Spleen (tissue), 11 donors: Measurements from ENCODE around the gene SLC25A53. TPM values are rescaled to one million over a fixed set of nuclear protein-coding genes. Genes with fewer than 3 reads are reported as not detected.

Source experiments
- DNase-seq: peaks from one replicate; pipeline ENCODE4 v3.0.0-alpha.2; 2020
- H3K27ac ChIP-seq, 8 donors: fragments of 200-600 bp; sonication (generic) in 7 of 8; 1 replicate in 4 of 8; 2 replicates in 4 of 8; pipeline versions ENCODE4 v1.5.0 to v1.8.0; 2016 to 2021; ENCODE audit warnings: inconsistent platforms in 4 of 8, mild to moderate bottlenecking in 4 of 8, moderate library complexity in 1 of 8
- H3K27me3 ChIP-seq, 7 donors: fragments of 200-600 bp; sonication (generic) in 6 of 7; replicated peaks in 1 of 7; 1 replicate in 4 of 7; 2 replicates in 3 of 7; pipeline versions ENCODE4 v1.5.0 to v1.8.0; 2016 to 2021; ENCODE audit warnings: inconsistent platforms in 3 of 7, mild to moderate bottlenecking in 1 of 7
- H3K36me3 ChIP-seq, 6 donors: fragments of 200-600 bp; sonication (generic) in 5 of 6; 1 replicate in 4 of 6; 2 replicates in 2 of 6; pipeline versions ENCODE4 v1.5.0 to v1.8.0; 2016 to 2021; ENCODE audit warnings: inconsistent platforms in 2 of 6
- H3K4me1 ChIP-seq, 6 donors: fragments of 200-600 bp; sonication (generic) in 5 of 6; 1 replicate in 3 of 6; 2 replicates in 3 of 6; pipeline versions ENCODE4 v1.5.0 to v1.8.0; 2016 to 2021; ENCODE audit warnings: inconsistent platforms in 3 of 6
- H3K4me3 ChIP-seq, 8 donors: fragments of 200-600 bp; sonication (generic) in 7 of 8; 1 replicate in 4 of 8; 2 replicates in 4 of 8; pipeline versions ENCODE4 v1.5.0 to v1.8.0; 2016 to 2021; ENCODE audit warnings: inconsistent platforms in 4 of 8, mild to moderate bottlenecking in 4 of 8, moderate library complexity in 2 of 8
- H3K9me3 ChIP-seq, 8 donors: fragments of 200-600 bp; sonication (generic) in 7 of 8; 1 replicate in 4 of 8; 2 replicates in 4 of 8; pipeline versions ENCODE4 v1.5.0 to v1.8.0; 2016 to 2021; ENCODE audit warnings: inconsistent platforms in 4 of 8
- POLR2A ChIP-seq, 3 donors: fragments of 450-650 bp; IDR thresholded peaks; one replicate each; pipeline ENCODE4 v1.5.1; 2017; ENCODE audit warnings: antibody characterized with exemption in 3 of 3, mild to moderate bottlenecking in 1 of 3
- POLR2AphosphoS5 ChIP-seq, 3 donors: sonication (generic); formaldehyde crosslinking; IDR thresholded peaks; one replicate each; pipeline ENCODE4 v1.5.1; 2017; ENCODE audit warnings: antibody characterized with exemption in 3 of 3
- WGBS, 5 donors: extraction: QIAGEN DNeasy Blood & Tissue Kit in 3 of 5; methylation state at CpG; one replicate each; pipeline versions ENCODE4 v1.1.5 to v1.1.7; 2013 to 2018; 5-methylcytosine and 5-hydroxymethylcytosine counted together
- intact Hi-C: fragments of 100-400 bp; cut with DNase I; formaldehyde crosslinking; loops from one replicate; pipeline ENCODE4 v1.15.0; 2023; ENCODE audit warnings: low total_unique reads
- polyA plus RNA-seq, 3 donors: library from polyadenylated mRNA; stranded (reverse); fragments of 200-250 nt; gene quantifications; one replicate each; pipeline ENCODE4 v1.2.1, GENCODE V29; 2013
- total RNA-seq, 7 donors: library from RNA; depleted of rRNA in 3 of 7; stranded (reverse); fragments of >200 nt in 3 of 7; fragmentation: NEBNext Ultra II Directional in 4 of 7; extraction: Animal tissue kit (Norgen Biotek cat#: 25700) in 4 of 7; gene quantifications; one replicate each; pipeline versions ENCODE4 v1.1.0 to v1.2.1, GENCODE V29; 2016 to 2021
- TF ChIP-seq, protein P1 (sequence below), 11 experiments: fragments of 200-600 bp in 7 of 11; fragments of 450-650 bp in 4 of 11; sonication (generic) in 4 of 11; IDR thresholded peaks in 8 of 11; conservative IDR thresholded peaks in 3 of 11; 1 replicate in 7 of 11; 2 replicates in 4 of 11; pipeline versions ENCODE4 v1.4.0 to v1.8.0; 2016 to 2021; ENCODE audit warnings: antibody characterized with exemption in 11 of 11, inconsistent platforms in 4 of 11, mild to moderate bottlenecking in 1 of 11
- donor health status: healthy with polysubstance abuse.
- donor health status: DM: no; HTN: no; CAD: no; lungs with moderate emphysema.
- donor health status: DM: no; HTN: no; CAD: no.
- donor health status: Bipolar disorder and iron deficiency.
- donor health status: healthy.
- donor health status: DM: no; HTN: no; CAD: no.
- donor health status: DM: yes; HTN: yes; CAD: no.

The SLC25A53 gene
- total and polyA plus RNA-seq, 10 donors, result 4.5 to 31.7 (median 13.3) TPM

GRCh38 chrX:104151037-104151436 lies 5.8 kb downstream of the SLC25A53 start:
- H3K4me1 ChIP-seq, result peaks cover 5 to 24% (median 12%) of the 10 kb centered on the region in 6 donors
- 28 to 75% (median 54%) methylated on average over 1 of the region's 1 CpG for WGBS, 5 donors
- intact Hi-C loops, result no loop called here
- no peak for TF ChIP-seq POLR2AphosphoS5 (IDR thresholded peaks at IDR 0.05)
- TF ChIP-seq POLR2A (IDR thresholded peaks at IDR 0.05), result no peak
- TF ChIP-seq, protein P1, sequence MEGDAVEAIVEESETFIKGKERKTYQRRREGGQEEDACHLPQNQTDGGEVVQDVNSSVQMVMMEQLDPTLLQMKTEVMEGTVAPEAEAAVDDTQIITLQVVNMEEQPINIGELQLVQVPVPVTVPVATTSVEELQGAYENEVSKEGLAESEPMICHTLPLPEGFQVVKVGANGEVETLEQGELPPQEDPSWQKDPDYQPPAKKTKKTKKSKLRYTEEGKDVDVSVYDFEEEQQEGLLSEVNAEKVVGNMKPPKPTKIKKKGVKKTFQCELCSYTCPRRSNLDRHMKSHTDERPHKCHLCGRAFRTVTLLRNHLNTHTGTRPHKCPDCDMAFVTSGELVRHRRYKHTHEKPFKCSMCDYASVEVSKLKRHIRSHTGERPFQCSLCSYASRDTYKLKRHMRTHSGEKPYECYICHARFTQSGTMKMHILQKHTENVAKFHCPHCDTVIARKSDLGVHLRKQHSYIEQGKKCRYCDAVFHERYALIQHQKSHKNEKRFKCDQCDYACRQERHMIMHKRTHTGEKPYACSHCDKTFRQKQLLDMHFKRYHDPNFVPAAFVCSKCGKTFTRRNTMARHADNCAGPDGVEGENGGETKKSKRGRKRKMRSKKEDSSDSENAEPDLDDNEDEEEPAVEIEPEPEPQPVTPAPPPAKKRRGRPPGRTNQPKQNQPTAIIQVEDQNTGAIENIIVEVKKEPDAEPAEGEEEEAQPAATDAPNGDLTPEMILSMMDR (IDR thresholded peaks at IDR 0.05 in 8 of 11, conservative IDR thresholded peaks at IDR 0.05 in 3 of 11), result no peak
- no peak overlapping the region for H3K27ac ChIP-seq
- no peaks in the 10 kb centered on the region for H3K36me3 ChIP-seq
- no peak overlapping the region for H3K4me3 ChIP-seq
- H3K27me3 ChIP-seq, result no peaks in the 10 kb centered on the region
- no peak for DNase-seq
- H3K9me3 ChIP-seq, result no peaks in the 10 kb centered on the region

- intact Hi-C loops, result no loop called here
- H3K27ac ChIP-seq, result no peak overlapping the region
Observed at GRCh38 chrX:104141087-104141760, 15.6 kb downstream of the SLC25A53 start.

DNA sequence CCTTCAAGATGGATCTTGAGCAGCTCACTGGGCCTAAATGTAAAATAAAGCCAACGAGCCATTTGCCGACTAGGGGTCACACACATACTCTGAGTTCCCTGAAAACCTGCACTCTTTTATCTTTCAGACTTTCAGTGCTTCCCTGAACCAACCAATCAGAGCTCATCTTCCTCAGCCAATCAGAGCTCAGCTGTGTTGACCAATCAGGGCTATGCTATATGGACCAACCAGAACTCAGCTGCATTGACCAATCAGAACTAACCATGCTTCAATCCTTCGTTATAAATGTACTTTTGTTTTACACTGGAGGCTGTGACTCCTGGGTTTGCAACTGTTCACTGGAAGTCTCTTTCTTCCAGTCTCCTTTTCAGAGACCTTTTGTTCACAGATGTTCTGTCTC lies 19.3 kb downstream of the SLC25A53 start:
- DNase-seq, result no peak
- Histone ChIP-seq H3K36me3 (peaks cover 0 to 4% (median 0%) of the 10 kb centered on the region in 6 donors), H3K4me1 (peaks cover 0 to 32% (median 7%) of the 10 kb centered on the region in 6 donors), H3K27ac (no peak overlapping the region), H3K27me3 (peaks cover 0 to 12% (median 0%) of the 10 kb centered on the region in 7 donors), H3K9me3 (no peaks in the 10 kb centered on the region), H3K4me3 (no peak overlapping the region)
- TF ChIP-seq, protein P1 (IDR thresholded peaks at IDR 0.05 in 8 of 11, conservative IDR thresholded peaks at IDR 0.05 in 3 of 11), result no peak
- 85 to 95% (median 93%) methylated on average over 3 of the region's 3 CpGs for WGBS, 5 donors
- intact Hi-C loops, result loop anchor here (10.0 kb wide), 1 partner anchor 293 kb away; no protein-coding TSS in a partner anchor

More at GRCh38 chrX:104141087-104141760, 15.6 kb downstream of the SLC25A53 start:
- Histone ChIP-seq H3K4me1 (peaks cover 0 to 12% (median 3%) of the 10 kb centered on the region in 6 donors), H3K27me3 (peaks cover 0 to 10% (median 0%) of the 10 kb centered on the region in 7 donors), H3K9me3 (no peaks in the 10 kb centered on the region), H3K36me3 (peaks cover 0 to 4% (median 0%) of the 10 kb centered on the region in 6 donors), H3K4me3 (no peak overlapping the region)
- 82 to 95% (median 88%) methylated on average over 8 of the region's 8 CpGs for WGBS, 5 donors
- no peak for DNase-seq
- TF ChIP-seq POLR2AphosphoS5 (IDR thresholded peaks at IDR 0.05), result no peak
- TF ChIP-seq, protein P1 (IDR thresholded peaks at IDR 0.05 in 8 of 11, conservative IDR thresholded peaks at IDR 0.05 in 3 of 11), result no peak
- TF ChIP-seq POLR2A (IDR thresholded peaks at IDR 0.05), result no peak

GRCh38 chrX:104136241-104137019 lies 20.4 kb downstream of the SLC25A53 start:
- intact Hi-C loops, result loop anchor here (10.0 kb wide), 1 partner anchor 292 kb away; no protein-coding TSS in a partner anchor
- WGBS, 5 donors, result 23 to 31% (median 27%) methylated on average over 9 to 10 of the region's 10 CpGs
- peak overlapping the region in 1 of 8 donors; percentile 47 for H3K27ac ChIP-seq

More at GRCh38 chrX:104136241-104137019, 20.4 kb downstream of the SLC25A53 start:
- no peak for DNase-seq
- Histone ChIP-seq H3K27me3 (peaks cover 0 to 12% (median 0%) of the 10 kb centered on the region in 7 donors), H3K4me3 (peak overlapping the region in 3 of 8 donors; percentile 20 to 45 (median 27)), H3K9me3 (no peaks in the 10 kb centered on the region), H3K36me3 (peaks cover 0 to 4% (median 0%) of the 10 kb centered on the region in 6 donors), H3K4me1 (peaks cover 0 to 28% (median 7%) of the 10 kb centered on the region in 6 donors)
- TF ChIP-seq, protein P1 (IDR thresholded peaks at IDR 0.05 in 8 of 11, conservative IDR thresholded peaks at IDR 0.05 in 3 of 11), result peak; percentile 50 to 84 (median 70)
- no peak for TF ChIP-seq POLR2AphosphoS5 (IDR thresholded peaks at IDR 0.05)
